Heart left ventricle (tissue), 16 donors: Measurements from ENCODE around the gene MAP3K4. TPM values are rescaled to one million over a fixed set of nuclear protein-coding genes. Genes with fewer than 3 reads are reported as not detected.

Experiments used
- ATAC-seq, 4 donors: fragments of 200-7000 bp; cut with Tn5 transposase; one replicate each; pipeline ENCODE4 v1.9.1; 2020 to 2022; ENCODE audit warnings: moderate library complexity in 4 of 4, mild to moderate bottlenecking in 3 of 4, moderate number of reproducible peaks in 1 of 4
- DNase-seq, 5 donors: peaks; one replicate each; pipeline ENCODE4 v3.0.0-alpha.2; 2020
- H3K27ac ChIP-seq, 12 donors: fragments of 200-600 bp; sonication (generic) in 4 of 12; one replicate each; pipeline versions ENCODE4 v1.5.0 to v1.8.0; 2016 to 2022; ENCODE audit warnings: mild to moderate bottlenecking in 2 of 12
- H3K27me3 ChIP-seq, 9 donors: fragments of 200-600 bp; sonication (generic) in 2 of 9; one replicate each; pipeline versions ENCODE4 v1.5.1 to v1.8.0; 2016 to 2022; ENCODE audit warnings: mild to moderate bottlenecking in 3 of 9
- H3K36me3 ChIP-seq, 9 donors: fragments of 200-600 bp; sonication (generic) in 2 of 9; one replicate each; pipeline versions ENCODE4 v1.5.0 to v1.8.0; 2018 to 2022; ENCODE audit warnings: mild to moderate bottlenecking in 2 of 9
- H3K4me1 ChIP-seq, 12 donors: fragments of 200-600 bp; sonication (generic) in 4 of 12; one replicate each; pipeline versions ENCODE4 v1.5.0 to v1.8.0; 2016 to 2022; ENCODE audit warnings: mild to moderate bottlenecking in 3 of 12
- H3K4me3 ChIP-seq, 12 donors: fragments of 200-600 bp; sonication (generic) in 4 of 12; one replicate each; pipeline versions ENCODE4 v1.5.0 to v1.8.0; 2017 to 2022; ENCODE audit warnings: mild to moderate bottlenecking in 9 of 12, moderate library complexity in 4 of 12
- H3K9me3 ChIP-seq, 12 donors: fragments of 200-600 bp; sonication (generic) in 4 of 12; one replicate each; pipeline versions ENCODE4 v1.5.0 to v1.8.0; 2016 to 2022; ENCODE audit warnings: mild to moderate bottlenecking in 1 of 12
- CTCF ChIP-seq, 12 donors: fragments of 200-600 bp; sonication (generic) in 4 of 12; IDR thresholded peaks; one replicate each; pipeline versions ENCODE4 v1.5.0 to v1.8.0; 2018 to 2022; ENCODE audit warnings: antibody characterized with exemption in 12 of 12, mild to moderate bottlenecking in 5 of 12
- POLR2A ChIP-seq, 2 donors: fragments of 450-650 bp; IDR thresholded peaks; one replicate each; pipeline ENCODE4 v1.6.1; 2017; ENCODE audit warnings: antibody characterized with exemption in 2 of 2, mild to moderate bottlenecking in 2 of 2, moderate library complexity in 2 of 2
- WGBS, 4 donors: extraction: QIAGEN DNeasy Blood & Tissue Kit in 2 of 4; methylation state at CpG; one replicate each; pipeline versions ENCODE4 v1.1.5 to v1.1.7; 2013 to 2018; 5-methylcytosine and 5-hydroxymethylcytosine counted together
- intact Hi-C, 10 donors: fragments of 100-400 bp; cut with DNase I; formaldehyde crosslinking; loops; one replicate each; pipeline versions ENCODE4 v1.11.1 to v1.14.2; 2022
- polyA plus RNA-seq, 2 donors: library from polyadenylated mRNA; stranded (reverse); fragments of 200-250 nt; gene quantifications; one replicate each; pipeline ENCODE4 v1.2.3, GENCODE V29; 2013
- total RNA-seq, 9 donors: library from RNA; depleted of rRNA in 2 of 9; stranded (reverse); fragments of >200 nt in 2 of 9; fragmentation: NEBNext Ultra II Directional in 3 of 9; extraction: Animal tissue kit (Norgen Biotek cat#: 25700) in 3 of 9; gene quantifications; one replicate each; pipeline versions ENCODE4 v1.1.0 to v1.2.4, GENCODE V29; 2016 to 2023
- donor health status: ischemic (EF 13 %, LVEDD 7.1; RV severe dilation, severe dysfunction).
- donor health status: healthy with polysubstance abuse.
- donor health status: DM: no; HTN: yes; CAD: no.
- donor health status: DM: no; HTN: no; CAD: no.
- donor health status: ischemic (EF 25% LVEDD 6.9; RV normal size, moderate dysfunction).
- donor health status: ischemic (EF 25% LVEDD 5.7; RV mildly dilated, moderate dysfunction).
- donor health status: healthy.
- donor health status: DM: yes; HTN: yes; CAD: no.
- donor health status: ischemic (EF 35%, LVEDD 5.7; RV mildly dilated, moderate dysfunction).
- donor health status: nonischemic (EF 11% LVEDD 7.7; RV severe dilation, severe dysfunction).
- donor health status: DM: yes; HTN: yes; CAD: no.
- donor health status: PGD.
- donor health status: ischemic (EF 29% LVEDD 5.4; RV normal size, mild dysfunction).
- donor health status: nonischemic (EF 23%, LVEDD 6.1; RV moderate dilation, normal function).

Gene MAP3K4
- total and polyA plus RNA-seq, 11 donors: 9.2 to 39.1 (median 28.4) TPM

- WGBS, 4 donors: 77 to 87% (median 83%) methylated on average over 8 of the region's 8 CpGs
- H3K4me3 ChIP-seq: no peak overlapping the region
- no peaks in the 10 kb centered on the region for H3K27me3 ChIP-seq
- no peak for ATAC-seq
- no peak overlapping the region for H3K27ac ChIP-seq
- no peaks in the 10 kb centered on the region for H3K9me3 ChIP-seq
- no peaks in the 10 kb centered on the region for H3K36me3 ChIP-seq
- no peak for TF ChIP-seq CTCF (IDR thresholded peaks at IDR 0.05)
- no peak for TF ChIP-seq POLR2A (IDR thresholded peaks at IDR 0.05)
- H3K4me1 ChIP-seq: peaks cover 0 to 24% (median 5%) of the 10 kb centered on the region in 12 donors
- no peak for DNase-seq
- intact Hi-C loops: no loop called here
These were observed 32.9 kb downstream of the MAP3K4 start for GRCh38 chr6:161024364-161024920.

GRCh38 chr6:161027385-161027784 lies 35.8 kb downstream of the MAP3K4 start:
- ATAC-seq: no peak
- Histone ChIP-seq H3K27me3 (no peaks in the 10 kb centered on the region), H3K9me3 (no peaks in the 10 kb centered on the region), H3K27ac (no peak overlapping the region), H3K4me3 (no peak overlapping the region), H3K4me1 (peaks cover 0 to 21% (median 5%) of the 10 kb centered on the region in 12 donors), H3K36me3 (no peaks in the 10 kb centered on the region)
- TF ChIP-seq POLR2A (IDR thresholded peaks at IDR 0.05) (no peak), CTCF (IDR thresholded peaks at IDR 0.05) (no peak)
- WGBS, 4 donors: 81 to 91% (median 89%) methylated on average over 3 of the region's 3 CpGs
- intact Hi-C loops: no loop called here
- no peak for DNase-seq

- H3K4me1 ChIP-seq: peaks cover 0 to 21% (median 5%) of the 10 kb centered on the region in 12 donors
- peaks cover 0 to 5% (median 0%) of the 10 kb centered on the region in 9 donors for H3K36me3 ChIP-seq
- ATAC-seq (no peak), DNase-seq (no peak)
- intact Hi-C loops: no loop called here
- H3K27me3 ChIP-seq: no peaks in the 10 kb centered on the region
- H3K9me3 ChIP-seq: no peaks in the 10 kb centered on the region
- no peak for TF ChIP-seq POLR2A (IDR thresholded peaks at IDR 0.05)
- TF ChIP-seq CTCF (IDR thresholded peaks at IDR 0.05): no peak
- H3K4me3 ChIP-seq: no peak overlapping the region
- 76 to 85% (median 80%) methylated on average over 8 of the region's 8 CpGs for WGBS, 4 donors
- no peak overlapping the region for H3K27ac ChIP-seq
These were observed 37.7 kb downstream of the MAP3K4 start for GRCh38 chr6:161029195-161029809.

GRCh38 chr6:161031721-161032495 lies 40.3 kb downstream of the MAP3K4 start:
- 70 to 82% (median 80%) methylated on average over 3 of the region's 3 CpGs for WGBS, 4 donors
- intact Hi-C loops: no loop called here
- ATAC-seq: no peak
- no peak overlapping the region for H3K4me3 ChIP-seq
- TF ChIP-seq CTCF (IDR thresholded peaks at IDR 0.05): no peak
- TF ChIP-seq POLR2A (IDR thresholded peaks at IDR 0.05): no peak
- H3K27me3 ChIP-seq: no peaks in the 10 kb centered on the region
- no peak overlapping the region for H3K27ac ChIP-seq
- no peak for DNase-seq
- no peaks in the 10 kb centered on the region for H3K9me3 ChIP-seq
- H3K4me1 ChIP-seq: peaks cover 0 to 21% (median 3%) of the 10 kb centered on the region in 12 donors
- peaks cover 0 to 31% (median 4%) of the 10 kb centered on the region in 9 donors for H3K36me3 ChIP-seq
